OCI-LY7 (cell line): Measurements from ENCODE around the gene PIK3R6.

Experiments
- CTCF ChIP-seq: fragments of 200-600 bp; sonication (generic); conservative IDR thresholded peaks from 2 replicates; pipeline ENCODE4 v1.5.1; 2014; ENCODE audit warnings: mild to moderate bottlenecking, antibody characterized with exemption, low read length, moderate library complexity, mixed read lengths
- EZH2phosphoT487 ChIP-seq: fragments of 200-600 bp; sonication (generic); IDR thresholded peaks from 2 replicates; pipeline ENCODE4 v1.6.1; 2018; ENCODE audit warnings: low read depth, borderline replicate concordance, mild to moderate bottlenecking, mixed run types, antibody characterized with exemption, low read length, moderate library complexity, mixed read lengths

DNA sequence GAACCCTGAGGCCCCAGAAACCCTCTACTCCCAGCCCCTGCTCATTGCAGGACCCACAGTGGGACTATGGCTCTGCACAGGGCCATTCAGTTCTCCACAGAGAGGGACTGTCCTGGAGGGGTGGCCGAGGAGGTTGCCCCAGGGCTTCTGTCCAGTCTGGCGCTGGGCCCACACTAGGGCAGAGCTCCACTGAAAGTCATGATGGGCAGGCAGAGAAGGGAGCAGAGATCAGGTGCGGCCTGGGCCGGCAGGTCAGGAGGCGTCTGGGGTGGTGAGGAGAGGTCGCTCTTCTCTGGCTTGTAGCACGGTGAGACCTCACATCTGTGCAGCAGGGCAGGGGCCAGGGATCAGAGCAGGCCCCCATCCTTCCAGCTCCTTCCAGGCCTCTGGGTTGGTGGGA lies 13.0 kb upstream of the PIK3R6 start:
- TF ChIP-seq CTCF (no peak), EZH2phosphoT487 (no peak)
